GM18858 (cell line): ENCODE data around the gene SCGB1A1.

Source experiments
- ATAC-seq: cut with Tn5 transposase; IDR thresholded peaks from one replicate; pipeline ENCODE4 v1.9.1; 2021; ENCODE audit not compliant: unreplicated experiment

The SCGB1A1 gene

GRCh38 chr11:62398011-62398994, 20.5 kb upstream of the SCGB1A1 start:
- ATAC-seq: no peak

GRCh38 chr11:62399172-62399877, 19.5 kb upstream of the SCGB1A1 start:
- no peak for ATAC-seq

- ATAC-seq: no peak
Measured at GRCh38 chr11:62399878-62400266, 19.0 kb upstream of the SCGB1A1 start.

GRCh38 chr11:62400281-62400680, 18.6 kb upstream of the SCGB1A1 start:
- no peak for ATAC-seq

DNA sequence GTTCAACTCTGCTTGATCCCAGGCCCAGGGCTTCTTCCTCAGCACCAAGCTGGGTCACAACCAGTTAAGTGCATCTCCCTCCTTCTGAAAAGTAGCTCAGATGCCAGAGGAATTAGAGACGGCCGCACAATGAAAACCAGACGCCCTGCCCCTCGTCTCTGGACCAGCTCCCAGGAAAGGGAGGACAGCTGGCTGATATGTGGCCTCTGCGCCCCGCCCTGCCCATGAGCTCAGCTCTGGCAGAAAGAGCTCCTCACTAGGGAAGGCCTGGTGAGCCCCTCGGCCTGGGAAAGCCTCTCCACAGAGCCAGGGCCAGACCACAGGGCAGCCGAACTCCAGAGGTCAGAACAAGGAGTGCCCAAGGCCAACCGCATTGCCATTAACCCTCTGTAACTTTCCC, 18.1 kb upstream of the SCGB1A1 start:
- no peak for ATAC-seq

- ATAC-seq: no peak
Measured at GRCh38 chr11:62401356-62401755, 17.5 kb upstream of the SCGB1A1 start.

DNA sequence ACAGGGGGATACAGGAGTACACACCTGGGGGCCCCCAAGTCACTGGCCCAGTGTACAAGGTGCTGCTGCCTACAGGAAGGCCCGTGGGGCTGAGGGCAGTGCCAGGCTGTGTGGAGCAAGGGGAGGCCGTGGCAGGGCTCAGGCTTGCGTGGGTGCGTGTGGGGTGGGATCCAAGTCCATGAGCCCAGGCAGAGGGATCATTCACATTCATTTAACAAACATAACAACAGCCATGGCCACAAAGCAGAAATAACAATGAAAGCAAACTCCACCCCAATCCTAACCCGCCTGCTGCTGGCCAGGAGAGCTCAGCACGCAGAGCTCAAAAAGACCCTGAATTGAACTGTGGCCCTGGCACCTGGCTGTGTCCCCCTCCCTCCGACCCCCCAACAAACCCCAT, 17.0 kb upstream of the SCGB1A1 start:
- ATAC-seq: no peak

DNA sequence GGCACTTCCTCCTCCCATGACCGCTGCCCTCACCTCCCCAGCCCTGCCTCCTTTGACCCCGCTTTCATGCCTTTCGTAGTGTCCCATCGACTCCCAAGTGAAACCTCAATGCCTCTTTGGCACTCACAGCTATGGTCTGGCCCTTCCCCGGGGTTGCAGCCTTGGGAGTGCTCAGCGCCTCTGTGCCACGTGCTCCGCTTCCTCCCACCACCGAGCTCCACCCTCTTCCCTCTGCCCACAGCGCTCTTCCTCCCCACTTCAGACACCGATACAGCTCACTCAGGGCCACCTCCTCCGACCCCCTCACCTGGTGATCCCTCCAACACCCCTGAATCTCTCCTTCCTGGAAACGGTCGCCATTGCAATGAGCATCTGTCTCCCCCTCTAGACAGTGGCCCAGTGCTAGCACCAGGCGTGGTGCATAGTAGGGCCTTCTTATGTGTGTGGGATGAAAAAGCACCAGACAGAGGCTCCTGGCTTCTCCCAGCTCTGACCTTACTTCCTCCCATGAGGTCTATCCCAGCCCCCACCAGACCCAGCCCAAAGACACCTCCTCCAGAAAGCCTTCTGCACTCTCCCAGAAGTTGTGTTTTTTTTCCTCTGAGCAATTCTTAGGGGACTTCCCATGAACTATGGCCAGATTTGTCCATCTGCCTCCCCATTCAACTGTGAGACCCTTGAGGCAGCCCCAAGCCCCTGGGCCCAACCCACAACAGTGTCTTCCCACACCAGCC, 16.4 kb upstream of the SCGB1A1 start:
- no peak for ATAC-seq

GRCh38 chr11:62402960-62403730, 15.7 kb upstream of the SCGB1A1 start:
- no peak for ATAC-seq

DNA sequence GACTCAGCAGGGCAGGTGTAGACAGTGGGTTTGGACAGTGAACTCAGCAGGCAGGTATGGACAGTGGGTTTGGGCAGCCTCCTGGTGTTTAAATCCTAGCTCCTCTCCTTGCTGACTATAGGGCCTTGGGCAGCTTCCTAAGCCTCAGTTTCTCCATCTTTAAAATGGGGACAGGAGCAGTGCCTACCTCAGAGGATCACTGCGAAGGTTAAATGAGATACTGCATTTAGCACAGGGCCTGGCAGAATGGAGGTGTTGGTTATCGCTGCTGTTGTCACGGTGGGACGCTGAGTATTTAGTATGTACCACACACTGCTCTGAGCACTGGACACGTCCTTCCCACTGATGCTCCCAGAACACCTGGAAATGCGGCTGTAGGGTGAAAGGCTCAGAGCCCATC, 14.4 kb upstream of the SCGB1A1 start:
- no peak for ATAC-seq

- no peak for ATAC-seq
Measured at GRCh38 chr11:62404901-62405300, 13.9 kb upstream of the SCGB1A1 start.

- ATAC-seq: no peak
Measured at GRCh38 chr11:62406034-62406433, 12.8 kb upstream of the SCGB1A1 start.

DNA sequence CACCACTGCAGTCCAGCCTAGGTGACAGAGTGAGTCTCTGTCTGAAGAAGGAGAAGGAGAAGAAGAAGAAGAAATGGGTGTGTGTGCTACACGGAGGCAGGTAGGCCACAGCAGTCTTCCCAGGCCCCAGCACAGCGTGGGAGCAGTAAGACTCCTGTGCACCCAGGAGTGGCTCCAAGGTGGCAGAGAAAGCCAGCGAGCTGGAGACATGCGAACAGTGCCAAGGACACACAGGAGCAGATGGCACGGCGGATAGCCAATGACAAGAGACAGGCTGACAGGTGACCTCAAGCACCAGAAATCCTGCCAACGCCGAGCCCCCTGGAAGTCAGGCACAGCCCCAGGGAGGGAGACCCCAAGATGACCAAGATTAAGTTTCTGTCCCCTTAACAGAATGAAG, 9.0 kb upstream of the SCGB1A1 start:
- no peak for ATAC-seq

- no peak for ATAC-seq
Measured at GRCh38 chr11:62410972-62411371, 7.9 kb upstream of the SCGB1A1 start.

DNA sequence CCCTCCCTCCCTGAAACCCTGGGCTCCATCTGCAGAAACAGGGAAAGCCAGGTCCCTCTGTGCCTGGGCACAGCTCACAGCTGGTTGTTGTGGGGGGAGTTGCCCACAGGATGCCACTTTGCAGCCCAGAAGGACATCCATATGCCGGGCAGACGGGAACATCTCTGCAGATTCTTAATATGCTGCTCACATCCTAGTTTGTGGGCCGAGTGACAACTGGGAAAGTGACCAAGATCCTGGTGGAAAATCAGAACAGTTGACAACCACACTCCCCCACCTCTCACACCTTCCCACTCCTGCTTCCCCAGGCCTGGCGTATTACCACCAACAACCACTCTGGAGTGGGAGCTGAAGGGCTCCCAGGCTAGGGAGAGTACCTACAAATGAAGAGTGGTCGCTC, 7.3 kb upstream of the SCGB1A1 start:
- no peak for ATAC-seq

GRCh38 chr11:62413060-62413696, 5.7 kb upstream of the SCGB1A1 start:
- ATAC-seq: no peak

DNA sequence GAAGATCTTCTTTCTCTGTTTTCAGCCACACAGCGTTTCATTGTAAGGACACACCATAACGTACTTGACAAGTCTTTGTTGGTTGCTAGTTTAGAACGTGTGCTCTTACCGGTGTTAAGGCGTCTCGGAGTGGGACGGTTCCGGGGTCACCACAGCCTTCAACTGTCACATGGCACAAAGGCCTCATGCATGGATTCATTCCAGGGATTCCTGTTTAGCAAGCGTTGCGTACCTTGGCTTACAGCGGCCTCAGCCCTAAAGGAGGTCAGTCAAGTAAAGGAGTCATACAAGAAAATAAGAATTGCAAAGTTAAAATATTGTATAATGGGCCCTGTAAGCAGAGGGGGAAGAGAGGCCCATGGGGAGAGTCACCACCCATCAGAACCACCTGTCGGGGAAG, 2.2 kb upstream of the SCGB1A1 start:
- ATAC-seq: no peak

- ATAC-seq: no peak
Measured at GRCh38 chr11:62418136-62418535, 697 bp upstream of the SCGB1A1 start.

- ATAC-seq: no peak
Measured at GRCh38 chr11:62419314-62419929, 589 bp downstream of the SCGB1A1 start.

DNA sequence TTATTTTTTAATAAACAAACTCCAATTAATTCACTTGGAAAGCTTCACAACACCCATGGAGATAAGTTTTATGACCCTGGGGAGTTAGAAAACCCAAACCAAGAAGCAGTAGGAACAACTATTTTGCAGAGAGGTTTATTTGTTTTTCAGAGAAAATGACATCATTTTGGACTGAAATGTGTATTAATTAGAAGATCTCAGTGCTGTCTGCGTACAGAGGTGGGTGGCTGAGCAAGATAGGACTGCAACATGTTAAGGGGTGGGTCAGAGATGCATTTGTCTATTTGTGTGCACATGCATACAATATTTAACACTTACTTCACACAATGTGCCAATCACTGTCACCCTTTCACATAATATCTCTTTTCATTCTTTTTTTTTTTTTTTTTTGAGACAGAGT, 1.1 kb downstream of the SCGB1A1 start:
- no peak for ATAC-seq
